ENCODE measurements around the gene NUDT14. TPM values are rescaled to one million over a fixed set of nuclear protein-coding genes. Genes with fewer than 3 reads are reported as not detected.

NUDT14 gene
- total and polyA plus RNA-seq, 2 of the 4 experiments (the other 2 are of a cell fraction), result 5.6 to 9.3 TPM

GRCh38 chr14:105139212-105139825 is 41.8 kb downstream of the NUDT14 start:
- no TSS peak for BruUV-seq (replicated peaks)
- Histone ChIP-seq H3K9me3 (ENCODE audit: control insufficient read depth, insufficient read depth, low read length) (peaks cover 14% of the 10 kb centered on the region), H4K8ac (ENCODE audit: low read depth in 2 of 2, low read length in 2 of 2) (no peak overlapping the region), H2AK5ac (ENCODE audit: low read depth, low read length) (no peak overlapping the region), H2BK15ac (ENCODE audit: low read depth, low read length) (no peak overlapping the region), H4K91ac (ENCODE audit: insufficient read depth, low read depth, low read length) (no peak overlapping the region), H3K56ac (ENCODE audit: extremely low read depth, insufficient read depth, low read length) (no peak overlapping the region), H3K9me1 (ENCODE audit: insufficient read depth, low read length) (no peaks in the 10 kb centered on the region), H3K4me2 (ENCODE audit: low read depth, low read length) (no peak overlapping the region), H3K79me1 (ENCODE audit: low read depth in 1 of 2, low read length in 2 of 2) (no peaks in the 10 kb centered on the region), H3K27me3 (ENCODE audit: control insufficient read depth, insufficient read depth, low read length) (peaks cover 6% of the 10 kb centered on the region), H2BK5ac (ENCODE audit: low read depth, low read length, poor library complexity, severe bottlenecking) (no peak overlapping the region), H3K4me3 (ENCODE audit: insufficient read depth, low read depth, low read length) (no peak overlapping the region), H2AFZ (replicated peaks; ENCODE audit: low read length, poor library complexity) (no peak overlapping the region), H3K14ac (replicated peaks; ENCODE audit: low read depth, low read length) (no peak overlapping the region), H3K4ac (ENCODE audit: low read depth, low read length) (no peak overlapping the region), H3K18ac (ENCODE audit: low read depth, low read length) (no peak overlapping the region), H2BK120ac (ENCODE audit: low read depth, low read length) (no peak overlapping the region), H3K36me3 (ENCODE audit: control insufficient read depth, insufficient read depth, low read length) (no peaks in the 10 kb centered on the region), H3K4me1 (ENCODE audit: control insufficient read depth, insufficient read depth, low read length) (no peaks in the 10 kb centered on the region), H2BK20ac (ENCODE audit: low read depth, low read length) (no peak overlapping the region), H4K20me1 (ENCODE audit: insufficient read depth, low read length) (no peaks in the 10 kb centered on the region), H3K23ac (ENCODE audit: low read depth, low read length) (no peak overlapping the region), H2AK9ac (replicated peaks; ENCODE audit: low read depth, low read length, poor library complexity) (no peak overlapping the region), H4K5ac (ENCODE audit: low read depth, low read length) (no peak overlapping the region), H3K27ac (ENCODE audit: insufficient read depth, low read length) (no peak overlapping the region), H3K9ac (ENCODE audit: low read depth, low read length) (no peak overlapping the region)
- no peak for TF ChIP-seq POLR2A (IDR thresholded peaks at IDR 0.05; ENCODE audit: low read depth, low read length)
- no peak for TF ChIP-seq MAFK (IDR thresholded peaks at IDR 0.05; ENCODE audit: low read depth, low read length)
- TF ChIP-seq FOS (IDR thresholded peaks at IDR 0.05; ENCODE audit: low read depth, low read length), result no peak
- TF ChIP-seq ELK1 (IDR thresholded peaks at IDR 0.05; ENCODE audit: borderline replicate concordance, low read depth, low read length), result no peak
- TF ChIP-seq NFE2L2 (IDR thresholded peaks at IDR 0.05; ENCODE audit: low read depth, low read length), result no peak
- no peak for TF ChIP-seq RCOR1 (IDR thresholded peaks at IDR 0.05; ENCODE audit: insufficient replicate concordance, low read length)
- TF ChIP-seq USF2 (IDR thresholded peaks at IDR 0.05; ENCODE audit: low read depth, low read length), result no peak
- no peak for TF ChIP-seq SMC3 (IDR thresholded peaks at IDR 0.05; ENCODE audit: low read depth, low read length)
- dilution Hi-C loops (cut with HindIII; ENCODE audit: low sequenced_read_pairs, unreplicated experiment), result no loop called here
- ATAC-seq (ENCODE audit: low read depth) (no peak), DNase-seq (no peak)
- in situ Hi-C loops (cut with MboI; ENCODE audit: low sequenced_read_pairs), result no loop called here
- WGBS, 2 experiments (ENCODE audit: extremely low coverage in 2 of 2, insufficient read length in 1 of 2), result 55% methylated on average over 5 of the region's 10 CpGs; no CpG with 5 or more reads in 1 of the 2 experiments
- ChIA-PET POLR2A (ENCODE audit: unreplicated experiment) (no interaction called here), CTCF (no interaction called here)
- intact Hi-C loops (cut with micrococcal nuclease), result no loop called here
